Progenitor cell of endocrine pancreas (in vitro differentiated cells): ENCODE results near the gene URB1. TPM values are rescaled to one million over a fixed set of nuclear protein-coding genes. Genes with fewer than 3 reads are reported as not detected.
A peak's percentile ranks its signal among the peaks of the same experiment; 100 is the strongest.

Experiments used
- DNase-seq: peaks from one replicate; pipeline ENCODE4 v3.0.0; 2021; ENCODE audit warnings: low spot score; ENCODE audit not compliant: unreplicated experiment
- H3K27ac Mint-ChIP-seq: 2 replicates; pipeline ENCODE4 v1.8.0; 2021; ENCODE audit warnings: mild to moderate bottlenecking, moderate library complexity, mixed read lengths
- H3K27me3 Mint-ChIP-seq: 2 replicates; pipeline ENCODE4 v1.8.0; 2021; ENCODE audit warnings: mixed read lengths
- H3K36me3 Mint-ChIP-seq: 2 replicates; pipeline ENCODE4 v1.8.0; 2022; ENCODE audit warnings: mixed read lengths; ENCODE audit not compliant: insufficient read depth
- H3K4me1 Mint-ChIP-seq: 2 replicates; pipeline ENCODE4 v1.8.0; 2021; ENCODE audit warnings: low read depth, mixed read lengths
- H3K4me3 Mint-ChIP-seq: 2 replicates; pipeline ENCODE4 v1.8.0; 2021; ENCODE audit warnings: low read depth, mild to moderate bottlenecking, moderate library complexity, mixed read lengths
- H3K9me3 Mint-ChIP-seq: 2 replicates; pipeline ENCODE4 v1.8.0; 2021; ENCODE audit warnings: low read depth, mixed read lengths
- CTCF ChIP-seq: fragments of 200-600 bp; sonication (generic); IDR thresholded peaks from one replicate; pipeline ENCODE4 v1.5.0; 2021; ENCODE audit warnings: antibody characterized with exemption, mild to moderate bottlenecking; ENCODE audit not compliant: unreplicated experiment
- total RNA-seq: library from RNA; stranded (reverse); gene quantifications from 2 replicates; pipeline ENCODE4 v1.2.1, GENCODE V29; 2021

URB1 gene
- total RNA-seq, 1 donor from 2014 or later = 17.1 TPM

DNA sequence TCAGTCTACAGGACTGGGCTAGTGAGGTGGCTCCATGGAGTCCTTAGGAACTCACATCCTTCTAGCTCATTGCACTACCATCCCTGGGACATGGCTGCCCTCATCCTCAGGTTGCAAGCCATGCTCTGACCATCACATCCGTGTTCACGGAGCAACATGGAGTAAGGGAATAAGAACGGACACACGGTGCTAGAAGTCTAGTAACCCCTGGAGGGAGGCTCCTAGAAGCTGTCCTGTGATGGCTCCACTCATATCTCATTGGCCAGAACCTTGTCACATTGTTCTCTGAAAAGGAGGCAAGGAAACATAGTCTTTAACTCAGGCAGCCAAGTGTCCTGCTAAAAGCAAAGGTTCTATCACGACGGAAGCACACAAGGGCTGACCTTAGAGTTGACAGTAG, 90.3 kb downstream of the URB1 start:
- no peaks in the 10 kb centered on the region for H3K9me3 Mint-ChIP-seq
- no peak for DNase-seq
- peaks cover 5% of the 10 kb centered on the region for H3K4me1 Mint-ChIP-seq
- no peak overlapping the region for H3K27ac Mint-ChIP-seq
- H3K36me3 Mint-ChIP-seq = peaks cover 18% of the 10 kb centered on the region
- no peak overlapping the region for H3K4me3 Mint-ChIP-seq
- TF ChIP-seq CTCF = no peak
- no peaks in the 10 kb centered on the region for H3K27me3 Mint-ChIP-seq

DNA sequence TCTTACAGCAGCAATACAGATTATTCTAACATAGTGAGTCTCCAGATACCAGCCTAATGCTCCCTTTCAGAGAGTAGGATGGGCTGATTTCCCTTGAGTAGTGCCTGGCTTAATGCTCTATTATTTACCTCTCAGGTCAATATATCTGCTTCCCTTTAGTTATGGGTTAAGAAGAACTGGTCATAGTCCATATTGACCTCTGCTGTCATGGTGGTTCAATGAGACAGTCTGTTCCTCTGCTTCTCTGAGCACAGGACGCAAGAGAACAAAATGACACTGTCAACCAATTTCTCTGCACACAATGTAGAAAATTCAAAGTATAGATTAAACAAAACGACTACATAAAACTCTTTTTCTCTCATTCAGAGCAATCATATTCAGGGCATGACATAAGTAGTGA, 91.2 kb downstream of the URB1 start:
- peak overlapping the region; percentile 46 for H3K27ac Mint-ChIP-seq
- no peaks in the 10 kb centered on the region for H3K27me3 Mint-ChIP-seq
- peaks cover 15% of the 10 kb centered on the region for H3K36me3 Mint-ChIP-seq
- no peak for DNase-seq
- TF ChIP-seq CTCF = no peak
- no peak overlapping the region for H3K4me3 Mint-ChIP-seq
- peaks cover 5% of the 10 kb centered on the region for H3K4me1 Mint-ChIP-seq
- no peaks in the 10 kb centered on the region for H3K9me3 Mint-ChIP-seq

- DNase-seq = no peak
- no peak for TF ChIP-seq CTCF
- no peaks in the 10 kb centered on the region for H3K9me3 Mint-ChIP-seq
- H3K27me3 Mint-ChIP-seq = no peaks in the 10 kb centered on the region
- H3K4me3 Mint-ChIP-seq = no peak overlapping the region
- H3K27ac Mint-ChIP-seq = peak overlapping the region; percentile 73
- peaks cover 5% of the 10 kb centered on the region for H3K4me1 Mint-ChIP-seq
- H3K36me3 Mint-ChIP-seq = peaks cover 15% of the 10 kb centered on the region
Measured at GRCh38 chr21:32300117-32300681, 92.6 kb downstream of the URB1 start.

DNA sequence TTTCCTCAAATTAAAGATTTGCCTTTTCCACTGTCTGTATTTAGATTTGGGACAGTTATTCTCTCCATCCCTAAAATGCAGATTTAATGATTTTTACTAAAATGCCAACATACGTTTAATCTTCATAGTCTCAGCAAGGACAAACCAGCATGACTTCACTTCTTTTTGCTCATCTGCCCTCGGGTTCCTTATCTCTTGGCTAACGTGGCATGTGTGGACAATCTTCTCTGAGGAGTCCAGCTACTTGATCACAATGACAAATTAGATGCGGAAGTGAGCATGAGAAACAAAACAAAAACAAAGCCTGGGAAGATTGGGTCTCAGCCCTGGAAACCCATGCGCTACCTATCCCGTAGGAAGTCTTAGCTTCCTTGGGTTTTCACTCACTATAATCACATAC, 93.1 kb downstream of the URB1 start:
- no peak for TF ChIP-seq CTCF
- H3K36me3 Mint-ChIP-seq = peaks cover 15% of the 10 kb centered on the region
- H3K9me3 Mint-ChIP-seq = no peaks in the 10 kb centered on the region
- H3K4me1 Mint-ChIP-seq = peaks cover 5% of the 10 kb centered on the region
- no peaks in the 10 kb centered on the region for H3K27me3 Mint-ChIP-seq
- H3K27ac Mint-ChIP-seq = no peak overlapping the region
- no peak for DNase-seq
- H3K4me3 Mint-ChIP-seq = no peak overlapping the region

- Mint-ChIP-seq H3K27me3 (no peaks in the 10 kb centered on the region), H3K4me3 (no peak within 1 kb of the TSS), H3K27ac (no peak within 1 kb of the TSS), H3K36me3 (peaks cover 15% of the 10 kb centered on the region), H3K4me1 (peaks cover 5% of the 10 kb centered on the region), H3K9me3 (no peaks in the 10 kb centered on the region)
- DNase-seq = no peak
- TF ChIP-seq CTCF = no peak
Measured at GRCh38 chr21:32298658-32299081, 94.1 kb downstream of the URB1 start, which contains the start of gene MRAP. Gene MRAP, plus strand, starts transcription at chr21:32298855. Its CDS starts 117 bp downstream, at chr21:32298972.
